ENCODE measurements around the gene TRIM17.

Gene TRIM17

GRCh38 chr1:228371741-228372182 lies 44.9 kb downstream of the TRIM17 start:
- no peaks in the 10 kb centered on the region for H4K20me1 ChIP-seq (ENCODE audit: insufficient read depth, low read length)
- H3K4me1 ChIP-seq (ENCODE audit: insufficient read depth, low read length, severe bottlenecking), result no peaks in the 10 kb centered on the region
- no peaks in the 10 kb centered on the region for H3K9me3 ChIP-seq (ENCODE audit: low read length)
- H3K9me2 ChIP-seq (ENCODE audit: low read depth, low read length), result no peaks in the 10 kb centered on the region
- TF ChIP-seq EZH2 (IDR thresholded peaks at IDR 0.05; ENCODE audit: borderline replicate concordance, low read length) (no peak), CTCF (IDR thresholded peaks at IDR 0.05; ENCODE audit: low read length) (no peak)
- no peaks in the 10 kb centered on the region for H3K79me2 ChIP-seq (ENCODE audit: insufficient read depth, low read length)
- no peak overlapping the region for H3K9ac ChIP-seq (ENCODE audit: low read length)
- no peaks in the 10 kb centered on the region; the same call in 1 of the 2 replicates for H3K27me3 ChIP-seq (ENCODE audit: insufficient read depth, low read length)
- no peak overlapping the region for H2AFZ ChIP-seq (ENCODE audit: low read length)
- no peaks in the 10 kb centered on the region for H3F3A ChIP-seq (ENCODE audit: insufficient read depth, low read length)
- H3K4me3 ChIP-seq (ENCODE audit: low read depth, low read length, poor library complexity, severe bottlenecking), result no peak overlapping the region
- H3K27ac ChIP-seq (ENCODE audit: low read depth, low read length, poor library complexity, severe bottlenecking), result no peak overlapping the region
- H3K4me2 ChIP-seq (ENCODE audit: low read length), result no peak overlapping the region
- no peaks in the 10 kb centered on the region for H3K36me3 ChIP-seq (ENCODE audit: insufficient read depth, low read length)

GRCh38 chr1:228370941-228371740 lies 45.5 kb downstream of the TRIM17 start:
- no peak for TF ChIP-seq CTCF (IDR thresholded peaks at IDR 0.05; ENCODE audit: low read length)
- no peak for TF ChIP-seq EZH2 (IDR thresholded peaks at IDR 0.05; ENCODE audit: borderline replicate concordance, low read length)
- H3F3A ChIP-seq (ENCODE audit: insufficient read depth, low read length), result no peaks in the 10 kb centered on the region
- H3K79me2 ChIP-seq (ENCODE audit: insufficient read depth, low read length), result no peaks in the 10 kb centered on the region
- H3K9me2 ChIP-seq (ENCODE audit: low read depth, low read length), result no peaks in the 10 kb centered on the region
- H3K4me1 ChIP-seq (ENCODE audit: insufficient read depth, low read length, severe bottlenecking), result no peaks in the 10 kb centered on the region
- no peak overlapping the region for H3K27ac ChIP-seq (ENCODE audit: low read depth, low read length, poor library complexity, severe bottlenecking)
- no peak overlapping the region for H3K4me3 ChIP-seq (ENCODE audit: low read depth, low read length, poor library complexity, severe bottlenecking)
- H2AFZ ChIP-seq (ENCODE audit: low read length), result no peak overlapping the region
- H3K4me2 ChIP-seq (ENCODE audit: low read length), result no peak overlapping the region
- no peaks in the 10 kb centered on the region for H3K9me3 ChIP-seq (ENCODE audit: low read length)
- no peak overlapping the region for H3K9ac ChIP-seq (ENCODE audit: low read length)
- H4K20me1 ChIP-seq (ENCODE audit: insufficient read depth, low read length), result no peaks in the 10 kb centered on the region
- H3K36me3 ChIP-seq (ENCODE audit: insufficient read depth, low read length), result no peaks in the 10 kb centered on the region
- no peaks in the 10 kb centered on the region; the same call in 1 of the 2 replicates for H3K27me3 ChIP-seq (ENCODE audit: insufficient read depth, low read length)

DNA sequence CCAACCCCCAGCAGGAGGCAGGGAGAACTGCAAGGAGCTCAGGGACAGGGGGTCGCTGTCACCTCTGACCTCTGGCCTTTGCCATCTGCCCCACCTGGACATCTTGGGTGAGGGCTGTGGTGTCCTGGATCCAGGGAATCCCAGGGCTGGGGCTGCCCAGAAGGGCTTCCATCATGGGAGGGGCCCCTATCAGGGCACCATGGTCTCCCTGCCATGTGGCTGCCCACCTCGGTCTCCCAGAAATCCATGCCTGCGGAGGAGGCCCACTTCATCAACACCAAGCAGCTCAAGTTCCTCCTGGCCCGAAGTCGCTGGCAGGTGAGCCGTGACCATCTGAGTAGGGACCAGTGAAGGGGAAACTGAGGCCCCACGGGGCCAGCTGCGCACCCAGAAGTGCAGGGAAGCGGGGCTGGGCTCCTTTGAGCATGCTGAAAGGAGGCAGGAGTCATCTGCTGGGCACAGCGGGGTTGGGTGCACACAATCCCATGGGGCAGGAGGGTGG lies 46.2 kb downstream of the TRIM17 start:
- Histone ChIP-seq H3K4me3 (ENCODE audit: low read depth, low read length, poor library complexity, severe bottlenecking) (no peak overlapping the region), H3K9me2 (ENCODE audit: low read depth, low read length) (no peaks in the 10 kb centered on the region), H3K4me1 (ENCODE audit: insufficient read depth, low read length, severe bottlenecking) (no peaks in the 10 kb centered on the region), H3F3A (ENCODE audit: insufficient read depth, low read length) (no peaks in the 10 kb centered on the region), H3K27ac (ENCODE audit: low read depth, low read length, poor library complexity, severe bottlenecking) (no peak overlapping the region), H3K9me3 (ENCODE audit: low read length) (no peaks in the 10 kb centered on the region), H3K9ac (ENCODE audit: low read length) (no peak overlapping the region), H4K20me1 (ENCODE audit: insufficient read depth, low read length) (no peaks in the 10 kb centered on the region), H3K4me2 (ENCODE audit: low read length) (no peak overlapping the region), H3K36me3 (ENCODE audit: insufficient read depth, low read length) (no peaks in the 10 kb centered on the region), H3K79me2 (ENCODE audit: insufficient read depth, low read length) (no peaks in the 10 kb centered on the region), H2AFZ (ENCODE audit: low read length) (no peak overlapping the region), H3K27me3 (ENCODE audit: insufficient read depth, low read length) (no peaks in the 10 kb centered on the region; the same call in 1 of the 2 replicates)
- TF ChIP-seq EZH2 (IDR thresholded peaks at IDR 0.05; ENCODE audit: borderline replicate concordance, low read length) (no peak), CTCF (IDR thresholded peaks at IDR 0.05; ENCODE audit: low read length) (no peak)
